IgD-negative memory B cell (primary cell): ENCODE results near the gene ACER3. TPM values are rescaled to one million over a fixed set of nuclear protein-coding genes. Genes with fewer than 3 reads are reported as not detected.

ENCODE experiments used
- H3K27ac Mint-ChIP-seq, 3 donors: one replicate each; pipeline ENCODE4 v1.8.0; 2020 to 2022; ENCODE audit warnings: mild to moderate bottlenecking in 3 of 3, mixed read lengths in 3 of 3, moderate library complexity in 1 of 3
- H3K27me3 Mint-ChIP-seq: one replicate; pipeline ENCODE4 v1.8.0; 2021; ENCODE audit warnings: mixed read lengths
- H3K36me3 Mint-ChIP-seq: one replicate; pipeline ENCODE4 v1.8.0; 2020; ENCODE audit warnings: mild to moderate bottlenecking, mixed read lengths
- H3K4me1 Mint-ChIP-seq, 3 donors: one replicate each; pipeline ENCODE4 v1.8.0; 2020 to 2022; ENCODE audit warnings: mixed read lengths in 3 of 3, mild to moderate bottlenecking in 1 of 3
- H3K4me3 Mint-ChIP-seq, 4 donors: one replicate each; pipeline ENCODE4 v1.8.0; 2020 to 2022; ENCODE audit warnings: mild to moderate bottlenecking in 4 of 4, mixed read lengths in 4 of 4, moderate library complexity in 3 of 4
- H3K9me3 Mint-ChIP-seq, 3 donors: one replicate each; pipeline ENCODE4 v1.8.0; 2020 to 2021; ENCODE audit warnings: mixed read lengths in 3 of 3, mild to moderate bottlenecking in 1 of 3
- polyA plus RNA-seq: library from polyadenylated mRNA; unstranded; fragments of 300-500 nt; fragmentation: Illumina TruSeq; gene quantifications from one replicate; pipeline ENCODE4 v1.2.3, GENCODE V29; 2021

The ACER3 gene
- polyA plus RNA-seq, 1 donor from 2014 or later, result 4.4 TPM

DNA sequence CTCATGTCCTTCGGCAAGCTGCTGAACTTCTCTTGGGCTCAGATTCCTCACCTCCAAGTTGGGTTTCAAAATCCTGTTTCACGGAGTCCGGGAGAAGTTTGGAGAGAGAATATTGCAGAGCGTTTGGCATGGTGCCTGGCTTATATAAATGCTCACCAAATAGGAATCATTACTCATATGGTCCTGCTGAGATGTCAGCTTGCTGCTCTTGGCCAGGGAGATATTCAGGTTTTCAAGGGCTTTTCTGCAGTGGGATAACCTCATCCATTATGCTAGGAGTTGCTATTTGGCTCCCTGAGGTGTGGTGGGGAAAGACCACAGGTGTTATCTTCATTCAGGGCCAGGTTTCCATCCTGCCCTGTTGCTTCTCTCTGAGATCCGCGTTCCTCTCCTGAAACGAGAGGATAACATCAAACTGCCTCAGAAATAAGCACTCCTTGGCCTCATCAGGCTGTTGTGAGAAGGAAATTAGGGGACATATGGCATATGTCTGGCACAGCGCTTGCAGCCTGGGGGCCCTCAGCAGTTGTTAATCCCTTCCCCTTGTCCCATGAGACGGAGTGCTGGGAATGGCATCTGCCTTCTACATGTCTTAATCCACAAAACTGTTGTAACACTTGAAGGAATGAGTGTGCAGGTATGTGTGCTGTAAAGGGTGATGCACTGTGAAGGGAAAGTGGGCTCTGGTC, 29.9 kb upstream of the ACER3 start:
- Mint-ChIP-seq H3K9me3 (peaks cover 0 to 2% (median 0%) of the 10 kb centered on the region in 3 donors), H3K4me3 (no peak overlapping the region), H3K36me3 (no peaks in the 10 kb centered on the region), H3K27me3 (peaks cover 5% of the 10 kb centered on the region), H3K4me1 (no peaks in the 10 kb centered on the region), H3K27ac (no peak overlapping the region)

DNA sequence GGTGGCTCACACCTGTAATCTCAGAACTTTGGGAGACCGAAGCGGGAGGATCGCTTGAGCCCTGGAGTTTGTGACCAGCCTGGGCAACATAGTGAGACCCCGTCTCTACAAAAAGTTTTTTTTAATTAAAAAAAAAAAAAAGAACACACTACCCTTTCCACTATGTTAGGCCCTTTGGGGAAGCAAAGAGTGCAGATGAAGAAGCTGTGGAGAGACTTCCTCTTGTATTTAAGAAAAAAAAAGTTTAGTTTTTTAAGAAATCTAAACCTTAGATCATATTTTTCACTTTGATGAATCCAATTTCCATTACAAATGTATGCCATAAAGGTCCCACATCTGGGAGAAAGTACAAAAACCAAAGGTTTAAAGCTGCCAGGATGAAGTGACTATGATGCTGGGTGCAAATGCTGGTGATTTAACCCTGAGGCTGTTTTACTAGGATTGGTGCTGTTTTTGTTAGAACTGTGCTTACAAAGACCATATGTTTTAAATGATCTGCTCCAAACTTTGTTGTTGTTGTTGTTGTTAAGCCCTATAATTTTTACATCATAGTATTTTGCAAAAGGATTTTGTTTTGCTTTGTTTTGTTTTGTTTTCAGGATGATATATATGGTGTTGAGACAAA, 28.9 kb upstream of the ACER3 start:
- Mint-ChIP-seq H3K27ac (no peak overlapping the region), H3K4me3 (no peak overlapping the region), H3K36me3 (no peaks in the 10 kb centered on the region), H3K4me1 (no peaks in the 10 kb centered on the region), H3K9me3 (peaks cover 0 to 2% (median 0%) of the 10 kb centered on the region in 3 donors), H3K27me3 (peaks cover 5% of the 10 kb centered on the region)

DNA sequence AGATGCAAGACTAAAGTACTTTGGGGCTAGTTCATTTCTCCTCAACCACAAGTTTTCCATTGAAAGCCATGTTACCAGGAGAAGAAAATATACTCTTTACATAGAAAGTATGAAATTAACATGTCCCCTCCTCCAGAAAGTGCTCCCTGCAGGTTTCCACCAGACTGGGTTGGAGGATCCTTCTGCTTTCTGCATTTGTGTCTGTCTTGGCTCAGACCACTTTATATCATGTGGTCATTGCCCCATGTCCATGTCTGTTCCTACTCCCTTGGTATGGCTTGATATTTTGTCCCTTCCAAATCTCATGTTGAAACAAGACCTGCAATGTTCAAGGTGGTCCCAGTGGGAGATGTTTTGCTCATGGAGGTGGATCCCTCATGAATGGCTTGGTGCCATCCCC, 28.4 kb upstream of the ACER3 start:
- Mint-ChIP-seq H3K27me3 (peaks cover 5% of the 10 kb centered on the region), H3K9me3 (peaks cover 0 to 2% (median 0%) of the 10 kb centered on the region in 3 donors), H3K4me3 (no peak overlapping the region), H3K36me3 (no peaks in the 10 kb centered on the region), H3K4me1 (no peaks in the 10 kb centered on the region), H3K27ac (no peak overlapping the region)

DNA sequence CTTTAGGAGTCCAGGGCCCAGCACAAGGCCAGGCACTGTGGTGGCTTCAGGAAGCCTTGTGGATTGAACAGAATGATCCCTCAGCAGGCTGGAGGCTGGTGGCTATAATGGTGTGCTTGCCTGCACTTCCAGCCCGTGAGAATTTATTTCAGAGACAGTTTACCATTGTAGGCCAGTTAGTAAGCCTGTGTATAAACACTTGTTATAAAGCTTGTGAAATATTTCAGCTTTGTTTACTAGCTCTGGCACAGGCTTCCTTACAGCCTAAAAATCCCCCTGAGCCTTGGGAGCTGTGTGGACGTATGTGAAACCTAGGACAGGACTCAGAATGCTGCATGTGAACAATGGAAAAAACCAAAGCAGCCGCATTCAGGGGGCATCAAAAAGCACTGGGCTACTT, 26.6 kb upstream of the ACER3 start:
- peaks cover 8% of the 10 kb centered on the region for H3K27me3 Mint-ChIP-seq
- no peak overlapping the region for H3K27ac Mint-ChIP-seq

DNA sequence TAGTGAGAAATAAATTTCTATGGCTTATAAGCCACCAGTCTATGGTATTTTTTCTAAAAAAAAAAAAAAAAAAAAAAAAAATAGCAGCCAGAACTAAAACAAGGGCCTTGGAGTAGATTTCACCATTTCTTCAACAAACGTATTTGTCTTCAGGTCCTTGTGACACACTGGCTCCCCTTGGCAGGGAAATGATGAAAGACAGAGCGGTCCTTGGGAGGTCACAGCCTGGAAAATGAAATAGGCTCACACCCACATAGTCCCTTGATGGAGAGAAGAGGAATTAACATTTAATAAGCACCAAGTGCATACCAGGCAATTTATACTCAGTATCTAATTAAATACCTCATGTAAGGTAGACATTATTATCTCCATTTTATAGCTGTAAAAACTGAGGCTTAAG, 25.7 kb upstream of the ACER3 start:
- Mint-ChIP-seq H3K27ac (no peak overlapping the region), H3K27me3 (peaks cover 8% of the 10 kb centered on the region), H3K4me3 (no peak overlapping the region), H3K9me3 (no peaks in the 10 kb centered on the region), H3K4me1 (no peaks in the 10 kb centered on the region), H3K36me3 (no peaks in the 10 kb centered on the region)

More for the DNA sequence above, 26.6 kb upstream of the ACER3 start:
- Mint-ChIP-seq H3K4me3 (no peak overlapping the region), H3K4me1 (no peaks in the 10 kb centered on the region), H3K36me3 (no peaks in the 10 kb centered on the region), H3K9me3 (peaks cover 0 to 2% (median 0%) of the 10 kb centered on the region in 3 donors)

DNA sequence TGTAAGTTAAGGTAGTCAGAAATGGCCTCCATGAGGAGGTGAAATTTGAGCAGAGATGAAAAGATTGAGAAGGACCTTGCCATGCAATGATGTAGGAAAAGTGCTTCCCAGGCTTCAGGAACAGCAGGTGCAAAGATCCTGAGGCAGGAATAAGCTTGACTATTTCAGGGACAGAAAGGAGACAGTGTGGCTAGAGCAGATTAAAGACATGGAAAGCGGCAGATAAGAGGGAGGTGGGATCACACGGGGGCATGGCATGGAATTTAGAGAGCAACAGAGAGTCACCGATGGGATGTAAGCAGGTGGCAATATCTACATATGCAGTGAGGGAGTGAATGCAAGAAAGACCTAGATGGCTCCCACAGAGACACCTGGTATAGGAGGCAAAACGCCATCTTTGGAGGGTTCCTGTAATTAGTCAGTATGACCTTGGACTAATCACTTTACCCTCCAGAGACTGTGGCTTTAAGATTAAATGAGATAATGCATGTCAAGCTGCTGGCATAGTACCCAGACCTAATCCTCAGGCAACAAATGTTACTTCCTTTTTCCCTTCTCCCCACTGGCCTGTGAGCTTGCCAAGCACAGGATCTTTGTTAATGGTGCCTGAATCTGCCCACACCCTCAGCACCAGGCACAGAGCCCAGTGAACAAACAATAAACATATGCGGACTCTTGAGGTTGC, 24.6 kb upstream of the ACER3 start:
- H3K27me3 Mint-ChIP-seq, result peaks cover 5% of the 10 kb centered on the region
- no peaks in the 10 kb centered on the region for H3K4me1 Mint-ChIP-seq
- no peaks in the 10 kb centered on the region for H3K9me3 Mint-ChIP-seq
- H3K4me3 Mint-ChIP-seq, result no peak overlapping the region
- no peak overlapping the region for H3K27ac Mint-ChIP-seq
- no peaks in the 10 kb centered on the region for H3K36me3 Mint-ChIP-seq

DNA sequence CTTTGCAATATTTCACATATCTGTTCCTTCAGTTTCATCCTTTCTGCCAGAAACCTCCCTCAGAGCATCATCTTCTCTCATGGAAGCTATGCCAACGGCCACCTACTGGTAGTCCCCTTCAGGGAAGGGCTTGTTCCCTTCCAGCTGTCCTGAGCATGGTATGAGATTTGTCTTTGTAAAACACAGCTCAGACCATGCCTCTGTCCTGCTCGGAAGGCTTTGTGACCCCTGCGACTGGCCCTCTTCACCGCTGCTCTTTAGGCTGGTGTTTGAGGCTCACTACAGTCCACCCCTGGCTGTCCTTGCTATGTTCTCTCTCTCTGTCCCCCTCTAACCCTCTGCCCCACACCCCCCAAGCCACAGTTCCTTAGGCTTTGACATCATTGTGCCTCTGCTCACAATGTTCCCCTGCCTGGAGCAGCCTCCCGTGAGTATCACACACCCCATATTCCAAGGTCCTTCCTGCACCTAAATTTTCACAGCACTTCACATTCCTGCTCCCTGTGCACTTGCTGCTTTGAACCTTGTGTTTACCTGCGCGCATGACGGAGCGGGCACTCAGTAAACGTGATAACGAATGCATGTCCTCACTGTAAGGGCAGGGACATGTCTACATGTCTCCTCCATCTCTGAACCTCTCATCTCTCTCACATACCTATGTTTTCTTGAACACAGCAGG, 24.0 kb upstream of the ACER3 start:
- Mint-ChIP-seq H3K27me3 (peaks cover 7% of the 10 kb centered on the region), H3K27ac (no peak overlapping the region), H3K36me3 (no peaks in the 10 kb centered on the region), H3K9me3 (no peaks in the 10 kb centered on the region), H3K4me1 (no peaks in the 10 kb centered on the region), H3K4me3 (no peak overlapping the region)

DNA sequence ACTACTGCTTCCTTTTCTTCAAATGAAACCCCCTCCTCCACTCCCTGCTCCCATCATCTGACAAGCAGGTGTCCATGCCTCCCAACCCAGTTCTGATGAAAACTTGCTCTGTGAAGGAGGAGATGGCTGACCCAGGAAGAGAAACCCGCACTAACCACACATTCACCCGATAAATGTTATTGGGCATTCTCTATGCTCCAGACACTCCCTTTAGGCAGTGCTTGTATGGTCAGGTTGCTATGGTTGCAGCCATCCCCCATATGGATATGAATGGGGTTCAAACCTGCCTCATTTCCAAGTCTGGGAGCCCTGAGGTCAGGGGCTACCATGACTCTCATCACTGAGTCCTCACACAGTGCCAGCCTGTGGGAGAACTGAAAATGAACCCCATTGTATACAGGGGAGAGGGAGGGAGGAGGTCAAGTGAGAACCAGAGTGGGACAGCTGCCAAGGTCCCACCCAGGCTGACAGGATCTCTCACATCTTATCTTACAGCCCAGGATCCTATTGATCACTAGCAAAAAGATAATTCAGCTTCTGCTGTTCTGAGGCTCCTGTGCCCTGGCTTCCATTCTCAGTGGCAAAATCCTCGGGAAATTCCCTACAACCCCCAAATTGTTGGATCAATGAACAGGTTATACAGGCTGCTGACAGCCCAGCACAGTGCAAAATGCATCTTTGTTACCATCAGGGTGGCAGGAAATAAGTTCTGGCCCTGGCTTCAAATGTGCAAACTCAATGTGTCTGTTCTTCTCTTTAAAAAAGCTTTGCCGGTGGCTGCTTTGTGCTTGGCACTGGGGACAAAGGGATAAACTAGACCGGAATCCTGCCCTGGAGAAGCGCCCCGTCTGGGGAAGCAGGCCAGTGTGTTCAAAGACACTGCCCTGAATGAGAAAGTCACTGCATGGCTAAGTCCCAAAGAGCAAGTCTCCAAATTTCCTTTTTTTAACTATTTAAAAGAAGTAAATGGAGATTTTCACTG, 22.7 kb upstream of the ACER3 start:
- no peaks in the 10 kb centered on the region for H3K4me1 Mint-ChIP-seq

DNA sequence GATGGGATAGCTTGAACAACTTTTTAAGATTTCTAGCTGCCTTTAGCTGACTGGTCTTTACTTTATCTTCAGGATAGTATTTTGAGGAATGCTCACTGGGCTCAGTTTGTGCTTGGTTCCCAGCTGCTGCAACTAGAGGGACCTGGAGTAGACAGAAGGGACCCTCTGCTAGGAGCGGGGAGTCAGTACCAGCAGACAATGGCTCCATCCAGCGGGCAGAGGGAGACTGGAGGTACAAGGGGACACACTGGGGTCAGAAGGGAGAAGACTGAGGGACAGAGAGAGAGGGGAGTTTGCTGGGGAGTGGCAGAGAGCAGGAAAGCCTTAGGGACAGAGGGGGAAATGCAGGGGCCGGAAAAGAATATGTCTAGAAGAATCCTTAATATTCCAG, 22.0 kb upstream of the ACER3 start:
- Mint-ChIP-seq H3K27ac (peak overlapping the region in 1 of 3 donors; percentile 34), H3K4me3 (no peak overlapping the region), H3K27me3 (peaks cover 9% of the 10 kb centered on the region), H3K9me3 (no peaks in the 10 kb centered on the region), H3K4me1 (no peaks in the 10 kb centered on the region), H3K36me3 (no peaks in the 10 kb centered on the region)

More for the DNA sequence above, 22.7 kb upstream of the ACER3 start:
- Mint-ChIP-seq H3K4me3 (no peak overlapping the region), H3K36me3 (no peaks in the 10 kb centered on the region), H3K9me3 (no peaks in the 10 kb centered on the region), H3K27me3 (peaks cover 7% of the 10 kb centered on the region), H3K27ac (no peak overlapping the region)

DNA sequence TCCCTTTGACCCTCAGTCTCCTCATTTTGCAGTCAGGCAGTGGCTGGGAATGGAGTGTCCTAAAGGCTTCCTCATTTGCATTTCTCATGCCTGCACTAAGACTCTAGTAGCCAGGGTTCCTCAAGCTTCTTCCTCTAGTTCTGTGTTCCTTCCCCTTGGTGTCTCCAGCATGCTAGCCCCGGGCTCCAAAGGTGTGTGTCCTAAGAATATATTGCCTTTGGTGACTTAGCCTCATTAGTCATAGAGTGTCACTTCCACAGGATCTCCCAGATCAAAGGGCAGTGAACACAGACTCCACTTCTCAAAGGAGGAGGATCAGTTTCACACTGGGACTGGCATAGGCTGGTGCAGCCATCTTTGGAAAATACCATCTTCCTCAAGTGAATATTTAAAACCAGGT, 21.4 kb upstream of the ACER3 start:
- no peaks in the 10 kb centered on the region for H3K36me3 Mint-ChIP-seq
- H3K27me3 Mint-ChIP-seq, result peaks cover 9% of the 10 kb centered on the region
- H3K4me1 Mint-ChIP-seq, result no peaks in the 10 kb centered on the region

DNA sequence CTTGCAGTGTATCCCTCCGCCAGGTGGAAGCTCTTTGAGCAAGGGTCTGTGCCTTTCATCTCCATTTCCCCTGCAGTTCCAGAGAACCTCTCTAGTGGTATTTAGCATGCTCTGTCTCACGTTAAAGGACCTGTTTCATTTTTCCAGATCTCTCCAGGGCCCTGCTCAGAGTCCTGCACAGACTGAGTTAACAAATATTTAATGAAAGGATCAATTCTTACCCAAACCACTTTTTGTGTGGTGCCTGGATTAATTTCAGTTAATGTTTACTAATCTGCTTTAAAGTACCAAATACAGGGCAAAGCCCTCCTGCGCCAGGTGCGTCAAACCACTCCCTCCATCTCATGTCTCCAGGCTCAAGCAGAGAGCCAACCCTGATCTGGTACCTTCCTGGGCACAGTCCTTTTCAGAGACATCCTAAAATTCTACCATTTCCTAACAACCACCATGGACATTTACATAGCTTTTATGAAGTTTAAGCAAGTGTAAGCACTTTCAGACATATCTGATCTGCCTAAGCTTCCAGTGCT, 18.7 kb upstream of the ACER3 start:
- Mint-ChIP-seq H3K9me3 (peaks cover 0 to 6% (median 0%) of the 10 kb centered on the region in 3 donors), H3K4me1 (no peaks in the 10 kb centered on the region), H3K27ac (no peak overlapping the region), H3K36me3 (no peaks in the 10 kb centered on the region), H3K4me3 (no peak overlapping the region), H3K27me3 (peaks cover 13% of the 10 kb centered on the region)

More for the DNA sequence above, 21.4 kb upstream of the ACER3 start:
- H3K9me3 Mint-ChIP-seq, result peaks cover 0 to 3% (median 0%) of the 10 kb centered on the region in 3 donors
- no peak overlapping the region for H3K27ac Mint-ChIP-seq
- no peak overlapping the region for H3K4me3 Mint-ChIP-seq

DNA sequence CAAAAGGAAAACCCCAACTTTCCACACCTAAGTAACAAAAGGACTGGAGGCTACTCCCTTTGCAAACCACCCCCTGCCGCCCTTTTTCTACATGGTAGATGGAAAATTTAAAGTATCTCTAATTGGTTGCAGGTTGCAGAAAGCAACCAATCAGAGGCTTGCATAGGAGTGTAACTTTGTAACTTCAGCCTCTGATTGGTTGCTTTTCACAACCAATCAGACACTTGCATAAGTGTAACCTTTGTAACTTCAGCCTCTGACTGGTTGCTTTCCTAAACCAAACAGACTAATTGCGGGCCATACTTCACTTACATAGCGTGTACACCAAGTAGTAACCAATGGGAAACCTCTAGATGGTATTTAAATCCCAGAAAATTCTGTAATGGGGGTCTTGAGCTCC, 16.8 kb upstream of the ACER3 start:
- Mint-ChIP-seq H3K4me1 (no peaks in the 10 kb centered on the region), H3K27me3 (peaks cover 13% of the 10 kb centered on the region), H3K4me3 (no peak overlapping the region), H3K36me3 (peaks cover 2% of the 10 kb centered on the region), H3K27ac (no peak overlapping the region), H3K9me3 (peaks cover 0 to 6% (median 0%) of the 10 kb centered on the region in 3 donors)

DNA sequence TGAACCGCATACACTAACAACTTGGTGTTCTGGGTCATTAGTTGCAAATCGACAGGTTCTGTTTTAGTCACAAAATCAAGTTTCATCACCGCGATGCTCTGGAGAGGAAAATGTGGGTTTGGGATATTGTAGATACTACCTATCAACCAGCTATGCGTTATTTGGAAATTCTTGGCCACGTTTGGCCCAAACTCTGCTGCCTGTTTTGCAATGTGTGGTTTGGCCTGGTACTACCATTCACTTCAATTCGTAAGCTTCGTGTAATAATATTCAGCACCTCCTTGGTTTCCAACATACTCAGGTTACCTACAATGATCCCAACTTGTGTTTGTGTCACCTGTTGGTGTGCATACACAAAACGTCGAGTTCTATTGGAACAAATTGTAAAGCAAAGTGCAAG, 16.2 kb upstream of the ACER3 start:
- Mint-ChIP-seq H3K9me3 (peaks cover 0 to 6% (median 0%) of the 10 kb centered on the region in 3 donors), H3K36me3 (peaks cover 3% of the 10 kb centered on the region), H3K27ac (no peak overlapping the region), H3K4me3 (no peak overlapping the region), H3K27me3 (peaks cover 16% of the 10 kb centered on the region), H3K4me1 (no peaks in the 10 kb centered on the region)

DNA sequence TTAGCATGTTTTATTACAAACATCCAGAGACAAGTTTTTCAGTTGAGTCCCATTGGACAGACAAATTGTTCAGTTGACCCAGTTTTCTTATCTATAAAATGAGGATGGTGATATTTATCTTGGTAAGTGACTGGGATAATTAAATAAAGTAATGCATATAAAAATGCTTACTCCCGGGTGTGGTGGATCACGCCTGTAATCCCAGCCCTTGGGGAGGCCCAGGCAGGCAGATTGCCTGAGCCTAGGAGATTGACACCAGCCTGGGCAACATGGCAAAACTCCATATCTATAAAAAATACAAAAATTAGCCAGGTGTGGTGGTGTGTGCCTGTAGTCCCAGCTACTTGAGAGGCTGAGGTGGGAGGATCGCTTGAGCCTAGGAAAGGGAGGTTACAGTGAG, 15.6 kb upstream of the ACER3 start:
- Mint-ChIP-seq H3K9me3 (peaks cover 0 to 6% (median 0%) of the 10 kb centered on the region in 3 donors), H3K27me3 (peaks cover 16% of the 10 kb centered on the region), H3K4me3 (no peak overlapping the region), H3K36me3 (peaks cover 4% of the 10 kb centered on the region), H3K27ac (no peak overlapping the region), H3K4me1 (no peaks in the 10 kb centered on the region)
